MM.1S (cell line): ENCODE measurements around the gene UST.

ENCODE experiments used
- CTCF ChIP-seq: fragments of 300-600 bp; sonication (generic); IDR thresholded peaks from 2 replicates; pipeline ENCODE4 v1.5.1; 2016; ENCODE audit warnings: antibody characterized with exemption, low read length, mixed read lengths
- EZH2 ChIP-seq: fragments of 300-600 bp; sonication (generic); optimal IDR thresholded peaks from 2 replicates; pipeline ENCODE3; 2017; ENCODE audit warnings: low read depth, mild to moderate bottlenecking, antibody characterized with exemption, low read length, mixed read lengths
- EZH2phosphoT487 ChIP-seq: fragments of 300-600 bp; sonication (generic); IDR thresholded peaks from 2 replicates; pipeline ENCODE4 v1.6.1; 2018; ENCODE audit warnings: antibody characterized with exemption, low read length

GRCh38 chr6:148761527-148762011 lies 14.7 kb downstream of the UST start:
- TF ChIP-seq CTCF = no peak
- TF ChIP-seq EZH2 = no peak
- TF ChIP-seq EZH2phosphoT487 = no peak
